AG09319 (cell line): ENCODE measurements around the gene STOX2.

Experiments used
- DNase-seq: peaks from one replicate; pipeline ENCODE4 v3.0.0-alpha.2; 2010; ENCODE audit warnings: low read depth; ENCODE audit errors: extremely low read depth
- TF ChIP-seq, protein P1 (sequence below): IDR thresholded peaks from 2 replicates; pipeline ENCODE4 v1.5.1; 2011; ENCODE audit warnings: low read depth, mild to moderate bottlenecking, inconsistent platforms, low read length, moderate library complexity

Gene STOX2

GRCh38 chr4:183986971-183987946, 82.2 kb downstream of the STOX2 start:
- TF ChIP-seq, protein P1, sequence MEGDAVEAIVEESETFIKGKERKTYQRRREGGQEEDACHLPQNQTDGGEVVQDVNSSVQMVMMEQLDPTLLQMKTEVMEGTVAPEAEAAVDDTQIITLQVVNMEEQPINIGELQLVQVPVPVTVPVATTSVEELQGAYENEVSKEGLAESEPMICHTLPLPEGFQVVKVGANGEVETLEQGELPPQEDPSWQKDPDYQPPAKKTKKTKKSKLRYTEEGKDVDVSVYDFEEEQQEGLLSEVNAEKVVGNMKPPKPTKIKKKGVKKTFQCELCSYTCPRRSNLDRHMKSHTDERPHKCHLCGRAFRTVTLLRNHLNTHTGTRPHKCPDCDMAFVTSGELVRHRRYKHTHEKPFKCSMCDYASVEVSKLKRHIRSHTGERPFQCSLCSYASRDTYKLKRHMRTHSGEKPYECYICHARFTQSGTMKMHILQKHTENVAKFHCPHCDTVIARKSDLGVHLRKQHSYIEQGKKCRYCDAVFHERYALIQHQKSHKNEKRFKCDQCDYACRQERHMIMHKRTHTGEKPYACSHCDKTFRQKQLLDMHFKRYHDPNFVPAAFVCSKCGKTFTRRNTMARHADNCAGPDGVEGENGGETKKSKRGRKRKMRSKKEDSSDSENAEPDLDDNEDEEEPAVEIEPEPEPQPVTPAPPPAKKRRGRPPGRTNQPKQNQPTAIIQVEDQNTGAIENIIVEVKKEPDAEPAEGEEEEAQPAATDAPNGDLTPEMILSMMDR: no peak
- DNase-seq: no peak

DNA sequence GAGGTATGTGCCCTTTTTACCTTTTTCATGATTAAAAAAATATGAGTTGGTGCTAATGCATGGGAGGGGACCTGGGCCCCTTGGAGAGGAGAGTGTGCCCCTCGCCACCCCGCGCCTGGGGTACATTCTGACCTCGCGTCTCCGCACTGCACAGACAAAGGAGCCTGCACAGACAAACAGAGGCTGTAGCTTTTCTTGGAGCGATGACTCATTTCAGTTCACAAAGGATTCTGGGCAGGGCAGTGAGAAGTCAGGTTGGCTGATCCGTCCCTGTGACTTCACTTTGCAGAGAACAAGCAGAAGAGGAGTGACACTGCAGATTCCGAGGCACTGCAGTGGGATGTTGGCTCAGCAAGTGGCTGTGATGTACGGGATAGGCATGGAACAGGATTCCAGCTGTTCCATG, 82.9 kb downstream of the STOX2 start:
- DNase-seq: no peak
- TF ChIP-seq, protein P1: no peak

GRCh38 chr4:183988874-183989273, 83.8 kb downstream of the STOX2 start:
- no peak for DNase-seq
- TF ChIP-seq, protein P1: no peak

DNA sequence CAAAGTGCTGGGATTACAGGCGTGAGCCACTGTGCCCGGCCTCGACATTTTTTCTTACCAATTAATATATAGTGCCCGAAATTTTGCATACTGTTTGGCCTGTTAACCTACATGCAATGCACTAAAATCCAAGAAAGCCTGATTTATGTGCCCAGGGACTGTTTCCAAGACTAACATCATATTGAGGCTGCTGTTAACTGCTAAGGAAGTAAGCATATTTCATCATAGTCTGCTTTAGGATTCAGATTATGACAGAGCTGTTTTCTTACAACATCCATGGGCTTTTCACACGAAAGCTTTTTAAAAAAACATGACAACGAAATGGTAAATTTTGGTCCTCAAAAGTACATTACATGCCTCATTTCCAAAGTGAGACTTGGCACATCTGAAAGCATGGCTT, 84.4 kb downstream of the STOX2 start:
- TF ChIP-seq, protein P1: no peak
- DNase-seq: no peak

- TF ChIP-seq, protein P1: no peak
- DNase-seq: no peak
Measured at GRCh38 chr4:183989931-183990330, 84.8 kb downstream of the STOX2 start.

DNA sequence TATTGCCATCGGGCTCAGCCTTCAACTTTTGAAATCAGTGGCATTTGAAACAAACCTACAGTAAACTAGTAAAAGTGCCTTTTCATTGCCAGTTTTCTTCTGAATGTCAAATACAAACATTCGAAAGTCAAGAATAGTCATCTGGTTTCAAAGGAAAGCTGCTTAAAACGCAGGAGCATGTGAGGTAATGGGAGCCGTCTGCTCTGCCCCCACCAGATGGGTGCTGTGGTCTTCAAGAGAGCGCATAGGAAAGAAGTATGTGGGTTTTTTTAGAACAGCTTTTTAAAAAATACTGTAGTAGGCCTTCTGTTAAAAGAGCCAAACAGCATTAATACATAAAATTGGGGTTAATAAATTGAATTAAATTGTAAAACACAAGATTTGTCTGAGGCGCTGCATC, 88.6 kb downstream of the STOX2 start:
- DNase-seq: no peak
- TF ChIP-seq, protein P1: no peak

DNA sequence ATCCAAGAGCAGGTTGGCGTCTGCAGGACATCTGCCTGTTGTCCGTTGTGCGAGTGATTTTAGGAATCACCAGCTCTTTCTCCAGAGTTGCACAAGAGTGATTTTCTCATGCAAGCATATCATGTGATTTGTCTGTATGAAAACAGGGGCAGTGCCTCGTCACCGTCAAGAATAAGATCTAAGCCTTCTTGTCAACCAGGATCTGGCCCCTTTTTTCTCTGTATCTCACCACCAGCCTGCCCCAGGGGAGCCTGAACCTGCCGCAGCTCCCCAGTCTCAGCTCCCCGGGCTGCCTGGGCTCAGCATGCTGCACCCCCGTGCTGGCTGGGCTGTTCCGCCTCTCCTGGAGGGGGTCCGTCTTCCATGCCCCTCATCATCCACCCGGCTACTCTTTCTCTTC, 90.5 kb downstream of the STOX2 start:
- DNase-seq: no peak
- TF ChIP-seq, protein P1: no peak
